SK-N-SH (cell line): ENCODE results near the gene ZNF639. TPM values are rescaled to one million over a fixed set of nuclear protein-coding genes. Genes with fewer than 3 reads are reported as not detected.

Experiments
- CTCF ChIA-PET: fragments of 300-600, 350-600 bp; formaldehyde crosslinking; extraction: SDS; loops from one replicate; lab custom pipeline; 2021; lab: Yijun Ruan, JAX
- POLR2A ChIA-PET: fragments of 350-600 bp; sonication (Branson Sonifier 250); formaldehyde crosslinking; extraction: SDS; loops from one replicate; lab custom pipeline; 2020; ENCODE audit warnings: antibody characterized with exemption, inconsistent platforms; lab: Yijun Ruan, JAX
- DNase-seq: peaks from one replicate; pipeline ENCODE4 v3.0.0; 2012
- H2AFZ ChIP-seq: fragments of 200-600 bp; sonication (generic); 2 replicates; pipeline ENCODE4 v1.8.1; 2016; ENCODE audit warnings: antibody characterized with exemption, mild to moderate bottlenecking, low read depth
- H3F3A ChIP-seq: fragments of 200-600 bp; sonication (generic); replicated peaks from 2 replicates; pipeline ENCODE3; 2016; ENCODE audit warnings: antibody characterized with exemption, mild to moderate bottlenecking; ENCODE audit not compliant: insufficient read depth
- H3K27ac ChIP-seq, 2 experiments: fragments of 200-500 bp in 1 of 2; fragments of 200-600 bp in 1 of 2; sonication (Bioruptor generic) in 1 of 2; sonication (generic), shearing (Covaris generic) in 1 of 2; 2 replicates each; pipeline versions ENCODE4 v1.5.1 to v1.6.1; 2014 to 2016; ENCODE audit warnings: low read depth in 2 of 2, inconsistent platforms in 1 of 2, low read length in 1 of 2, mild to moderate bottlenecking in 1 of 2, mixed read lengths in 1 of 2
- H3K27me3 ChIP-seq: fragments of 200-600 bp; sonication (generic), shearing (Covaris generic); 2 replicates; pipeline ENCODE4 v1.6.1; 2016; ENCODE audit warnings: mixed run types; ENCODE audit not compliant: insufficient read depth
- H3K36me3 ChIP-seq, 2 experiments: fragments of 200-500 bp in 1 of 2; fragments of 200-600 bp in 1 of 2; sonication (Bioruptor generic) in 1 of 2; sonication (generic) in 1 of 2; replicated peaks in 1 of 2; 2 replicates each; pipeline versions ENCODE3 to v1.5.1; 2014 to 2016; ENCODE audit warnings: low read length in 1 of 2, mild to moderate bottlenecking in 1 of 2; ENCODE audit not compliant: insufficient read depth in 2 of 2, control insufficient read depth in 1 of 2
- H3K4me1 ChIP-seq, 2 experiments: fragments of 200-500 bp in 1 of 2; fragments of 200-600 bp in 1 of 2; sonication (Bioruptor generic) in 1 of 2; sonication (generic), shearing (Covaris generic) in 1 of 2; 2 replicates each; pipeline versions ENCODE4 v1.5.1 to v1.6.1; 2014 to 2016; ENCODE audit warnings: low read depth in 1 of 2, low read length in 1 of 2, mixed run types in 1 of 2; ENCODE audit not compliant: insufficient read depth in 2 of 2, control insufficient read depth in 1 of 2
- H3K4me2 ChIP-seq: fragments of 200-600 bp; sonication (generic), shearing (Covaris generic); 2 replicates; pipeline ENCODE4 v1.6.1; 2017; ENCODE audit warnings: mixed run types
- H3K4me3 ChIP-seq, 2 experiments: fragments of 200-500 bp in 1 of 2; fragments of 200-600 bp in 1 of 2; sonication (Bioruptor generic) in 1 of 2; sonication (generic), shearing (Covaris generic) in 1 of 2; 2 replicates each; pipeline versions ENCODE4 v1.5.1 to v1.8.1; 2014 to 2016; ENCODE audit warnings: low read depth in 2 of 2, inconsistent platforms in 1 of 2, low read length in 1 of 2, mild to moderate bottlenecking in 1 of 2, mixed read lengths in 1 of 2, moderate library complexity in 1 of 2
- H3K79me2 ChIP-seq: fragments of 200-600 bp; sonication (generic); 2 replicates; pipeline ENCODE4 v1.8.1; 2017; ENCODE audit warnings: mild to moderate bottlenecking; ENCODE audit not compliant: insufficient read depth
- H3K9ac ChIP-seq: fragments of 200-600 bp; sonication (generic); 2 replicates; pipeline ENCODE4 v1.6.1; 2017; ENCODE audit warnings: mixed run types
- H3K9me2 ChIP-seq: fragments of 200-600 bp; sonication (generic); 2 replicates; pipeline ENCODE4 v1.6.1; 2017; ENCODE audit warnings: mixed run types
- H3K9me3 ChIP-seq: fragments of 200-600 bp; sonication (generic); 2 replicates; pipeline ENCODE4 v1.6.1; 2017; ENCODE audit warnings: mixed run types, mild to moderate bottlenecking, moderate library complexity
- H4K20me1 ChIP-seq: fragments of 200-600 bp; sonication (generic); 2 replicates; pipeline ENCODE4 v1.6.1; 2017; ENCODE audit warnings: mild to moderate bottlenecking, mixed run types; ENCODE audit not compliant: insufficient read depth
- EZH2phosphoT487 ChIP-seq: fragments of 200-600 bp; sonication (generic); IDR thresholded peaks from 2 replicates; pipeline ENCODE4 v1.6.1; 2017; ENCODE audit warnings: low read depth, mixed run types, mild to moderate bottlenecking, antibody characterized with exemption, moderate library complexity, borderline replicate concordance
- FOSL2 ChIP-seq: IDR thresholded peaks from 2 replicates; pipeline ENCODE4 v1.4.0; 2012; ENCODE audit warnings: low read depth, mild to moderate bottlenecking, moderate library complexity, borderline replicate concordance
- GABPA ChIP-seq: IDR thresholded peaks from 2 replicates; pipeline ENCODE4 v1.4.0; 2012; ENCODE audit warnings: low read depth, mild to moderate bottlenecking
- IRF3 ChIP-seq: fragments of 150-350 bp; IDR thresholded peaks from 2 replicates; pipeline ENCODE4 v1.6.1; 2016; ENCODE audit warnings: mild to moderate bottlenecking, low read depth, low read length
- MXI1 ChIP-seq: IDR thresholded peaks from 2 replicates; pipeline ENCODE4 v1.6.1; 2012; ENCODE audit warnings: mild to moderate bottlenecking, low read depth, low read length, improper control_type of control experiment
- NRF1 ChIP-seq: IDR thresholded peaks from 2 replicates; pipeline ENCODE4 v1.6.1; 2012; ENCODE audit warnings: low read depth, mild to moderate bottlenecking, low read length
- PBX3 ChIP-seq: IDR thresholded peaks from 2 replicates; pipeline ENCODE4; 2012
- RCOR1 ChIP-seq: fragments of 150-350 bp; IDR thresholded peaks from 2 replicates; pipeline ENCODE4 v1.6.1; 2017; ENCODE audit warnings: antibody characterized with exemption, low read length
- REST ChIP-seq: IDR thresholded peaks from 2 replicates; pipeline ENCODE4 v1.6.1; 2012; ENCODE audit warnings: mild to moderate bottlenecking, low read depth, low read length, moderate library complexity
- RFX5 ChIP-seq: IDR thresholded peaks from 2 replicates; pipeline ENCODE4 v1.6.1; 2012; ENCODE audit warnings: mild to moderate bottlenecking, improper control_type of control experiment, low read length
- SIN3A ChIP-seq: IDR thresholded peaks from 2 replicates; pipeline ENCODE4 v1.6.1; 2012; ENCODE audit warnings: low read depth, mild to moderate bottlenecking, low read length, moderate library complexity, borderline replicate concordance
- SMC3 ChIP-seq: IDR thresholded peaks from 2 replicates; pipeline ENCODE4 v1.6.1; 2012; ENCODE audit warnings: low read depth, low read length, improper control_type of control experiment
- TAF1 ChIP-seq: IDR thresholded peaks from 2 replicates; pipeline ENCODE4 v1.6.1; 2012; ENCODE audit warnings: low read depth, mild to moderate bottlenecking, low read length, moderate library complexity, borderline replicate concordance
- TCF12 ChIP-seq: IDR thresholded peaks from 2 replicates; pipeline ENCODE4 v1.4.0; 2012
- USF1 ChIP-seq: IDR thresholded peaks from 2 replicates; pipeline ENCODE4 v1.4.0; 2012; ENCODE audit warnings: low read depth, borderline replicate concordance
- ZBTB33 ChIP-seq: IDR thresholded peaks from 2 replicates; pipeline ENCODE4 v1.4.0; 2012; ENCODE audit warnings: low read depth, borderline replicate concordance
- WGBS: methylation state at CpG from one replicate; pipeline ENCODE4 v1.1.6; 2017; ENCODE audit warnings: low lambda C conversion rate; 5-methylcytosine and 5-hydroxymethylcytosine counted together
- polyA plus RNA-seq, 3 experiments: library from polyadenylated mRNA; depleted of rRNA; stranded (reverse); fragments of >200 nt; gene quantifications; 2 replicates each; pipeline ENCODE4 v1.2.3, GENCODE V29; 2012

ZNF639 gene
- polyA plus RNA-seq, 1 of the 3 experiments (the other 2 are of a cell fraction) = 9.6 TPM

- no peak overlapping the region for H3K4me2 ChIP-seq
- no peaks in the 10 kb centered on the region for H3K79me2 ChIP-seq
- 96% methylated on average over 5 of the region's 5 CpGs for whole genome bisulfite sequencing
- no peak overlapping the region for H3K4me3 ChIP-seq
- H4K20me1 ChIP-seq = no peaks in the 10 kb centered on the region
- peaks cover under 1% of the 10 kb centered on the region for H3F3A ChIP-seq
- H3K27ac ChIP-seq = no peak overlapping the region
- H3K9me3 ChIP-seq = no peaks in the 10 kb centered on the region
- H2AFZ ChIP-seq = no peak overlapping the region
- no peaks in the 10 kb centered on the region for H3K9me2 ChIP-seq
- peaks cover 59 to 84% of the 10 kb centered on the region in 2 experiments for H3K36me3 ChIP-seq
- H3K9ac ChIP-seq = no peak overlapping the region
- no peak for TF ChIP-seq FOSL2
- TF ChIP-seq IRF3 = no peak
- no peak for TF ChIP-seq RCOR1
- no peak for TF ChIP-seq PBX3
- no peak for TF ChIP-seq EZH2phosphoT487
- no peak for TF ChIP-seq GABPA
- no peak for TF ChIP-seq ZBTB33
- TF ChIP-seq NRF1 = no peak
- ChIA-PET POLR2A (interaction anchor here (0.7 kb wide), 1 partner anchor 43 kb away, joined by 4 read pairs; no protein-coding TSS in a partner anchor), CTCF (interaction anchor here (0.9 to 2.0 kb wide), 2 partner anchors 22 to 195 kb away, joined by 3 to 8 read pairs; no protein-coding TSS in a partner anchor)
- peaks cover 0 to 2% of the 10 kb centered on the region in 2 experiments; a peak in 2 of 4 replicates for H3K4me1 ChIP-seq
- DNase-seq = no peak
- no peaks in the 10 kb centered on the region for H3K27me3 ChIP-seq
Observed at GRCh38 chr3:179363332-179363731, 40.5 kb downstream of the ZNF639 start.

GRCh38 chr3:179369621-179370020 lies 46.8 kb downstream of the ZNF639 start:
- WGBS = 100% methylated on average over 1 of the region's 1 CpG
- ChIA-PET CTCF (interaction anchor here (1.1 kb wide), 1 partner anchor 29 kb away, joined by 3 read pairs; no protein-coding TSS in a partner anchor), POLR2A (interaction anchor here (0.7 to 0.8 kb wide), 2 partner anchors 23 to 42 kb away, joined by 3 read pairs; no protein-coding TSS in a partner anchor)
- Histone ChIP-seq H4K20me1 (no peaks in the 10 kb centered on the region), H3K9me2 (no peaks in the 10 kb centered on the region), H2AFZ (no peak overlapping the region), H3K36me3 (peaks cover 69 to 70% of the 10 kb centered on the region in 2 experiments), H3K9me3 (no peaks in the 10 kb centered on the region; the same call in 1 of the 2 replicates), H3F3A (peaks cover 5% of the 10 kb centered on the region), H3K79me2 (no peaks in the 10 kb centered on the region), H3K9ac (no peak overlapping the region), H3K4me3 (no peak overlapping the region), H3K27ac (no peak overlapping the region), H3K27me3 (no peaks in the 10 kb centered on the region), H3K4me2 (no peak overlapping the region), H3K4me1 (no peaks in the 10 kb centered on the region; a peak in 1 of 4 replicates)
- DNase-seq = no peak
- TF ChIP-seq MXI1 (no peak), TAF1 (no peak), PBX3 (no peak), SIN3A (no peak), RFX5 (no peak), TCF12 (no peak), EZH2phosphoT487 (no peak), REST (no peak), USF1 (no peak), SMC3 (no peak)
